HEK293 (cell line): ENCODE results near the gene ARV1.

Source experiments
- CTCF ChIA-PET: fragments of 350-600 bp; formaldehyde crosslinking; extraction: SDS; loops from one replicate; lab custom pipeline; 2021; ENCODE audit warnings: antibody characterized with exemption; lab: Yijun Ruan, JAX
- POLR2A ChIA-PET: fragments of 300-600 bp; formaldehyde crosslinking; extraction: SDS; loops from one replicate; lab custom pipeline; 2020; ENCODE audit warnings: antibody characterized with exemption, inconsistent platforms; lab: Yijun Ruan, JAX
- H3K27ac ChIP-seq: fragments of 200-500 bp; sonication (Bioruptor generic); 2 replicates; pipeline ENCODE4 v1.5.1; 2014; ENCODE audit warnings: low read depth, low read length, control low read depth, inconsistent platforms; ENCODE audit errors: extremely low read depth
- H3K36me3 ChIP-seq, 2 experiments: fragments of 200-500 bp in 1 of 2; sonication (Bioruptor generic) in 1 of 2; 1 replicate in 1 of 2; 2 replicates in 1 of 2; pipeline ENCODE4 v1.5.1; 2014 to 2017; ENCODE audit warnings: inconsistent platforms in 2 of 2, low read length in 2 of 2; ENCODE audit not compliant: control insufficient read depth in 2 of 2, insufficient read depth in 1 of 2
- H3K4me1 ChIP-seq: fragments of 200-500 bp; sonication (Bioruptor generic); 2 replicates; pipeline ENCODE4 v1.5.1; 2014; ENCODE audit warnings: mild to moderate bottlenecking, low read length, inconsistent platforms; ENCODE audit not compliant: control insufficient read depth, insufficient read depth
- H3K4me3 ChIP-seq: 2 replicates; pipeline ENCODE4 v1.5.1; 2011; ENCODE audit warnings: low read depth, mild to moderate bottlenecking, control low read depth, low read length, moderate library complexity
- H3K9me3 ChIP-seq: fragments of 200-500 bp; sonication (Bioruptor generic); 2 replicates; pipeline ENCODE4 v1.5.1; 2014; ENCODE audit warnings: low read depth, low read length, inconsistent platforms; ENCODE audit not compliant: control insufficient read depth, insufficient read depth
- IKZF3 ChIP-seq: fragments of 450-650 bp; IDR thresholded peaks from 2 replicates; pipeline ENCODE4 v1.5.0; 2018; ENCODE audit warnings: missing biosample characterization, mild to moderate bottlenecking, missing genetic modification characterization, moderate library complexity
- KLF1 ChIP-seq: fragments of 450-650 bp; formaldehyde crosslinking; IDR thresholded peaks from 2 replicates; pipeline ENCODE4 v1.5.1; 2016; ENCODE audit warnings: missing biosample characterization, missing genetic modification characterization
- KLF8 ChIP-seq: fragments of 450-650 bp; formaldehyde crosslinking; IDR thresholded peaks from 2 replicates; pipeline ENCODE4 v1.5.1; 2016; ENCODE audit warnings: missing biosample characterization, missing genetic modification characterization
- TCF7L2 ChIP-seq: IDR thresholded peaks from 2 replicates; pipeline ENCODE4 v1.6.1; 2011; ENCODE audit warnings: low read depth, mild to moderate bottlenecking, inconsistent platforms, low read length, moderate library complexity, borderline replicate concordance
- YY2 ChIP-seq: fragments of 450-650 bp; formaldehyde crosslinking; IDR thresholded peaks from 2 replicates; pipeline ENCODE4 v1.5.1; 2016; ENCODE audit warnings: missing biosample characterization, missing genetic modification characterization
- ZBTB20 ChIP-seq: fragments of 450-650 bp; formaldehyde crosslinking; IDR thresholded peaks from 2 replicates; pipeline ENCODE4 v1.5.1; 2016; ENCODE audit warnings: missing biosample characterization, missing genetic modification characterization
- ZFP3 ChIP-seq: fragments of 450-650 bp; formaldehyde crosslinking; IDR thresholded peaks from 2 replicates; pipeline ENCODE4 v1.5.1; 2016; ENCODE audit warnings: low read depth, missing biosample characterization, missing genetic modification characterization
- ZFP37 ChIP-seq: fragments of 450-650 bp; formaldehyde crosslinking; IDR thresholded peaks from 2 replicates; pipeline ENCODE4 v1.5.1; 2016; ENCODE audit warnings: missing biosample characterization, missing genetic modification characterization
- ZFP69B ChIP-seq: fragments of 450-650 bp; formaldehyde crosslinking; IDR thresholded peaks from 2 replicates; pipeline ENCODE4 v1.5.1; 2016; ENCODE audit warnings: missing biosample characterization, missing genetic modification characterization
- ZNF2 ChIP-seq: fragments of 450-650 bp; formaldehyde crosslinking; IDR thresholded peaks from 2 replicates; pipeline ENCODE4 v1.5.1; 2016; ENCODE audit warnings: missing biosample characterization, missing genetic modification characterization
- ZNF311 ChIP-seq: fragments of 450-650 bp; formaldehyde crosslinking; IDR thresholded peaks from 2 replicates; pipeline ENCODE4 v1.5.1; 2017; ENCODE audit warnings: missing biosample characterization, missing genetic modification characterization, borderline replicate concordance
- ZNF335 ChIP-seq: fragments of 450-650 bp; formaldehyde crosslinking; conservative IDR thresholded peaks from 2 replicates; pipeline ENCODE4 v1.5.1; 2016; ENCODE audit warnings: missing biosample characterization, missing genetic modification characterization
- ZNF366 ChIP-seq: fragments of 450-650 bp; formaldehyde crosslinking; conservative IDR thresholded peaks from 2 replicates; pipeline ENCODE4 v1.5.1; 2016; ENCODE audit warnings: missing biosample characterization, missing genetic modification characterization
- ZNF391 ChIP-seq: fragments of 450-650 bp; formaldehyde crosslinking; IDR thresholded peaks from 2 replicates; pipeline ENCODE4 v1.5.1; 2016; ENCODE audit warnings: low read depth, missing biosample characterization, missing genetic modification characterization, borderline replicate concordance
- ZNF416 ChIP-seq: fragments of 450-650 bp; formaldehyde crosslinking; IDR thresholded peaks from 2 replicates; pipeline ENCODE4 v1.5.1; 2016; ENCODE audit warnings: missing biosample characterization, missing genetic modification characterization
- ZNF510 ChIP-seq: fragments of 450-650 bp; formaldehyde crosslinking; IDR thresholded peaks from 2 replicates; pipeline ENCODE4 v1.5.1; 2018; ENCODE audit warnings: mild to moderate bottlenecking, missing genetic modification characterization, missing biosample characterization; ENCODE audit not compliant: insufficient replicate concordance
- ZNF521 ChIP-seq: fragments of 450-650 bp; formaldehyde crosslinking; IDR thresholded peaks from 2 replicates; pipeline ENCODE4 v1.5.1; 2017; ENCODE audit warnings: missing biosample characterization, mild to moderate bottlenecking, missing genetic modification characterization
- ZNF624 ChIP-seq: fragments of 450-650 bp; formaldehyde crosslinking; IDR thresholded peaks from 2 replicates; pipeline ENCODE4 v1.5.1; 2017; ENCODE audit warnings: missing biosample characterization, missing genetic modification characterization
- ZNF629 ChIP-seq: fragments of 450-650 bp; formaldehyde crosslinking; IDR thresholded peaks from 2 replicates; pipeline ENCODE4 v1.5.1; 2017; ENCODE audit warnings: missing biosample characterization, missing genetic modification characterization
- ZNF670 ChIP-seq: fragments of 450-650 bp; formaldehyde crosslinking; IDR thresholded peaks from 2 replicates; pipeline ENCODE4 v1.5.1; 2016; ENCODE audit warnings: missing biosample characterization, missing genetic modification characterization, low read depth
- ZNF677 ChIP-seq: fragments of 450-650 bp; IDR thresholded peaks from 2 replicates; pipeline ENCODE4 v1.5.0; 2018; ENCODE audit warnings: missing biosample characterization, mild to moderate bottlenecking, missing genetic modification characterization, moderate library complexity
- ZNF707 ChIP-seq: fragments of 450-650 bp; formaldehyde crosslinking; IDR thresholded peaks from 2 replicates; pipeline ENCODE4 v1.5.1; 2016; ENCODE audit warnings: missing biosample characterization, missing genetic modification characterization
- ZNF777 ChIP-seq: fragments of 450-650 bp; formaldehyde crosslinking; IDR thresholded peaks from 2 replicates; pipeline ENCODE4 v1.5.1; 2017; ENCODE audit warnings: missing biosample characterization, missing genetic modification characterization, borderline replicate concordance
- TF ChIP-seq, protein P1 (sequence below): fragments of 450-650 bp; formaldehyde crosslinking; IDR thresholded peaks from 2 replicates; pipeline ENCODE4 v1.5.1; 2016; ENCODE audit warnings: missing biosample characterization, missing genetic modification characterization
- TF ChIP-seq, protein P2 (sequence below): fragments of 450-650 bp; formaldehyde crosslinking; IDR thresholded peaks from 2 replicates; pipeline ENCODE4 v1.5.1; 2016; ENCODE audit warnings: missing biosample characterization, missing genetic modification characterization
- TF ChIP-seq, protein P3 (sequence below): fragments of 450-650 bp; formaldehyde crosslinking; IDR thresholded peaks from 2 replicates; pipeline ENCODE4 v1.5.1; 2017; ENCODE audit warnings: missing biosample characterization, missing genetic modification characterization
- TF ChIP-seq, protein P4 (sequence below): fragments of 450-650 bp; formaldehyde crosslinking; IDR thresholded peaks from 2 replicates; pipeline ENCODE4 v1.5.0; 2017; ENCODE audit warnings: missing biosample characterization, missing genetic modification characterization, borderline replicate concordance

Gene ARV1

DNA sequence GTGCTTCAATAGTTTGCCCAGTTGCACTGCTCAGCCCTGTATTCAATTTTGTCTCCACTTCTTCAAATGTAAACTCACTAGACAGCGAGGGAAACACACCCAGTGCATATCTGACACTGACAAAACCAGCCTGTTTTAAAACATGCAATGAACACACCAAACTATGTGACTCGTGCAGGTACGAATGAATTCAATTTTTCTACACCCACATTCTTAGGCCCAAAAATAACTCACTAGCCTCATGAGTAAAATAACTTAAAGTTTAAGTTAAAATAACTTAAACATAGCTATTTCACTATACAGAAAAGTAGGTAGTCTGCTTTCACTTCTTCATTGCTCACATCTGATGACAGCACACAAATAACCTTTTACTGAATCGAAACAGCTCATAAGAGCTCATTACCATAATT, 21.3 kb upstream of the ARV1 start:
- ChIA-PET CTCF (interaction anchor here (0.7 to 1.4 kb wide), 3 partner anchors 8 to 37 kb away, joined by 3 to 5 read pairs (median 4); no protein-coding TSS in a partner anchor), POLR2A (no interaction called here)
- Histone ChIP-seq H3K9me3 (no peaks in the 10 kb centered on the region), H3K4me3 (no peak overlapping the region), H3K36me3 (peaks cover 20 to 27% of the 10 kb centered on the region in 2 experiments), H3K27ac (no peak overlapping the region), H3K4me1 (no peaks in the 10 kb centered on the region)
- TF ChIP-seq ZNF707 (tag by site-specific recombination): no peak
- no peak for TF ChIP-seq TCF7L2
- TF ChIP-seq, protein P1, sequence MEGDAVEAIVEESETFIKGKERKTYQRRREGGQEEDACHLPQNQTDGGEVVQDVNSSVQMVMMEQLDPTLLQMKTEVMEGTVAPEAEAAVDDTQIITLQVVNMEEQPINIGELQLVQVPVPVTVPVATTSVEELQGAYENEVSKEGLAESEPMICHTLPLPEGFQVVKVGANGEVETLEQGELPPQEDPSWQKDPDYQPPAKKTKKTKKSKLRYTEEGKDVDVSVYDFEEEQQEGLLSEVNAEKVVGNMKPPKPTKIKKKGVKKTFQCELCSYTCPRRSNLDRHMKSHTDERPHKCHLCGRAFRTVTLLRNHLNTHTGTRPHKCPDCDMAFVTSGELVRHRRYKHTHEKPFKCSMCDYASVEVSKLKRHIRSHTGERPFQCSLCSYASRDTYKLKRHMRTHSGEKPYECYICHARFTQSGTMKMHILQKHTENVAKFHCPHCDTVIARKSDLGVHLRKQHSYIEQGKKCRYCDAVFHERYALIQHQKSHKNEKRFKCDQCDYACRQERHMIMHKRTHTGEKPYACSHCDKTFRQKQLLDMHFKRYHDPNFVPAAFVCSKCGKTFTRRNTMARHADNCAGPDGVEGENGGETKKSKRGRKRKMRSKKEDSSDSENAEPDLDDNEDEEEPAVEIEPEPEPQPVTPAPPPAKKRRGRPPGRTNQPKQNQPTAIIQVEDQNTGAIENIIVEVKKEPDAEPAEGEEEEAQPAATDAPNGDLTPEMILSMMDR (tag by site-specific recombination): no peak
- TF ChIP-seq ZFP69B (tag by site-specific recombination): no peak
- no peak for TF ChIP-seq YY2 (tag by site-specific recombination)
- TF ChIP-seq IKZF3 (tag by site-specific recombination): no peak
- TF ChIP-seq ZNF510: no peak
- TF ChIP-seq ZNF311 (tag by site-specific recombination): no peak
- TF ChIP-seq, protein P2, sequence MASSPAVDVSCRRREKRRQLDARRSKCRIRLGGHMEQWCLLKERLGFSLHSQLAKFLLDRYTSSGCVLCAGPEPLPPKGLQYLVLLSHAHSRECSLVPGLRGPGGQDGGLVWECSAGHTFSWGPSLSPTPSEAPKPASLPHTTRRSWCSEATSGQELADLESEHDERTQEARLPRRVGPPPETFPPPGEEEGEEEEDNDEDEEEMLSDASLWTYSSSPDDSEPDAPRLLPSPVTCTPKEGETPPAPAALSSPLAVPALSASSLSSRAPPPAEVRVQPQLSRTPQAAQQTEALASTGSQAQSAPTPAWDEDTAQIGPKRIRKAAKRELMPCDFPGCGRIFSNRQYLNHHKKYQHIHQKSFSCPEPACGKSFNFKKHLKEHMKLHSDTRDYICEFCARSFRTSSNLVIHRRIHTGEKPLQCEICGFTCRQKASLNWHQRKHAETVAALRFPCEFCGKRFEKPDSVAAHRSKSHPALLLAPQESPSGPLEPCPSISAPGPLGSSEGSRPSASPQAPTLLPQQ: no peak
- TF ChIP-seq ZNF416 (tag by site-specific recombination): no peak
- TF ChIP-seq, protein P3, sequence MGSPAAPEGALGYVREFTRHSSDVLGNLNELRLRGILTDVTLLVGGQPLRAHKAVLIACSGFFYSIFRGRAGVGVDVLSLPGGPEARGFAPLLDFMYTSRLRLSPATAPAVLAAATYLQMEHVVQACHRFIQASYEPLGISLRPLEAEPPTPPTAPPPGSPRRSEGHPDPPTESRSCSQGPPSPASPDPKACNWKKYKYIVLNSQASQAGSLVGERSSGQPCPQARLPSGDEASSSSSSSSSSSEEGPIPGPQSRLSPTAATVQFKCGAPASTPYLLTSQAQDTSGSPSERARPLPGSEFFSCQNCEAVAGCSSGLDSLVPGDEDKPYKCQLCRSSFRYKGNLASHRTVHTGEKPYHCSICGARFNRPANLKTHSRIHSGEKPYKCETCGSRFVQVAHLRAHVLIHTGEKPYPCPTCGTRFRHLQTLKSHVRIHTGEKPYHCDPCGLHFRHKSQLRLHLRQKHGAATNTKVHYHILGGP (tag by site-specific recombination): no peak
- no peak for TF ChIP-seq ZNF391 (tag by site-specific recombination)
- TF ChIP-seq ZBTB20 (tag by site-specific recombination): no peak
- TF ChIP-seq, protein P4, sequence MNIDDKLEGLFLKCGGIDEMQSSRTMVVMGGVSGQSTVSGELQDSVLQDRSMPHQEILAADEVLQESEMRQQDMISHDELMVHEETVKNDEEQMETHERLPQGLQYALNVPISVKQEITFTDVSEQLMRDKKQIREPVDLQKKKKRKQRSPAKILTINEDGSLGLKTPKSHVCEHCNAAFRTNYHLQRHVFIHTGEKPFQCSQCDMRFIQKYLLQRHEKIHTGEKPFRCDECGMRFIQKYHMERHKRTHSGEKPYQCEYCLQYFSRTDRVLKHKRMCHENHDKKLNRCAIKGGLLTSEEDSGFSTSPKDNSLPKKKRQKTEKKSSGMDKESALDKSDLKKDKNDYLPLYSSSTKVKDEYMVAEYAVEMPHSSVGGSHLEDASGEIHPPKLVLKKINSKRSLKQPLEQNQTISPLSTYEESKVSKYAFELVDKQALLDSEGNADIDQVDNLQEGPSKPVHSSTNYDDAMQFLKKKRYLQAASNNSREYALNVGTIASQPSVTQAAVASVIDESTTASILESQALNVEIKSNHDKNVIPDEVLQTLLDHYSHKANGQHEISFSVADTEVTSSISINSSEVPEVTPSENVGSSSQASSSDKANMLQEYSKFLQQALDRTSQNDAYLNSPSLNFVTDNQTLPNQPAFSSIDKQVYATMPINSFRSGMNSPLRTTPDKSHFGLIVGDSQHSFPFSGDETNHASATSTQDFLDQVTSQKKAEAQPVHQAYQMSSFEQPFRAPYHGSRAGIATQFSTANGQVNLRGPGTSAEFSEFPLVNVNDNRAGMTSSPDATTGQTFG (tag by site-specific recombination): no peak
- TF ChIP-seq ZFP3 (tag by site-specific recombination): no peak
- no peak for TF ChIP-seq ZNF670 (tag by site-specific recombination)
- no peak for TF ChIP-seq ZNF521 (tag by site-specific recombination)
- TF ChIP-seq ZNF335: no peak
- TF ChIP-seq ZFP37 (tag by site-specific recombination): no peak

DNA sequence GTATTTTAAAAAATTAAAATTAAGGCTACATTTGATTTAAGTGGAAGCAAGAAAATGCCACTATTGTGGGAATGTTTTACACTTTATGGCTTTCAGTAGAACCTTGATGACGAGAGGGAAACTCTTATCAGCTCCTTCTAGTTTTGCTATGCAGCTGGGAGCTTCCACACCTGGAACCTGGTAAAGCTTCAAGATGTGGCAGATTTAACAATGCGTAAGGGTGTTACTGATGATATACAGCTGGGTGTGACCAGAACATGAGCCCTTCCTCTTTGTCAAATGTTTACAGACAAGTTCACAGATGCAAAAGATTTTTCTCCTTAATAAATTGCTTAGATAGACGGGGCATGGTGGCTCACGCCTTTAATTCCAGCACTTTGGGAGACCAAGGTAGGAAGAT, 20.5 kb upstream of the ARV1 start:
- ChIA-PET CTCF (interaction anchor here (0.5 kb wide), 1 partner anchor 849 kb away, joined by 3 read pairs; no protein-coding TSS in a partner anchor), POLR2A (interaction anchor here (0.5 kb wide), 1 partner anchor 15 kb away, joined by 4 read pairs; no protein-coding TSS in a partner anchor)
- Histone ChIP-seq H3K4me1 (no peaks in the 10 kb centered on the region), H3K27ac (no peak overlapping the region), H3K9me3 (no peaks in the 10 kb centered on the region), H3K36me3 (peaks cover 19 to 23% of the 10 kb centered on the region in 2 experiments), H3K4me3 (no peak overlapping the region)
- TF ChIP-seq ZNF777 (tag by site-specific recombination): no peak
- no peak for TF ChIP-seq KLF8
- no peak for TF ChIP-seq ZNF629
- TF ChIP-seq ZNF366 (tag by site-specific recombination): no peak
- TF ChIP-seq ZNF677 (tag by site-specific recombination): 0 out of 2 replicates have a peak, but pooled peaks have one; percentile 22
- TF ChIP-seq ZNF2 (tag by site-specific recombination): no peak
- TF ChIP-seq KLF1 (tag by site-specific recombination): peak; percentile 70
- no peak for TF ChIP-seq ZNF624
